HepG2 (cell line): ENCODE data around the gene PHLDB1. TPM values are rescaled to one million over a fixed set of nuclear protein-coding genes. Genes with fewer than 3 reads are reported as not detected.

Experiments
- ATAC-seq: fragments of 200-7000 bp; cut with Tn5 transposase; 3 replicates; pipeline ENCODE4 v1.9.1; 2020; ENCODE audit warnings: mild to moderate bottlenecking, moderate library complexity
- BruUV-seq: library from RNA; stranded (reverse); fragments of 400-500 nt; replicated peaks from 2 replicates; lab custom pipeline; 2021; lab: Mats Ljungman, UMichigan
- CTCF ChIA-PET: fragments of 300-600 bp; formaldehyde crosslinking; extraction: SDS; loops from one replicate; lab custom pipeline; 2021; ENCODE audit warnings: low total read pairs, inconsistent platforms, low intra/inter-chr PET ratio; lab: Yijun Ruan, JAX
- POLR2A ChIA-PET: fragments of 350-600 bp; sonication (Branson Sonifier 250); formaldehyde crosslinking; loops from one replicate; lab custom pipeline; 2020; ENCODE audit warnings: antibody characterized with exemption, inconsistent platforms; lab: Yijun Ruan, JAX
- DNase-seq: peaks from one replicate; pipeline ENCODE4 v3.0.0-alpha.2; 2015; ENCODE audit warnings: low spot score
- FAIRE-seq: peaks from 3 replicates; lab custom pipeline; 2011; peaks lifted over from hg19 to GRCh38; lab: Jason Lieb, UNC
- H2AFZ ChIP-seq: one replicate; pipeline ENCODE4 v1.6.1; 2011; ENCODE audit warnings: low read length, inconsistent platforms
- H3K27ac ChIP-seq: fragments of 300-600 bp; 3 replicates; pipeline ENCODE4 v1.8.0; 2011; ENCODE audit warnings: mixed run types, mild to moderate bottlenecking, mixed read lengths, low read length, inconsistent platforms; ENCODE audit not compliant: insufficient read depth; ENCODE audit errors: extremely low read length
- H3K27me3 ChIP-seq, 2 experiments: fragments of 200-600 bp in 1 of 2; 2 replicates in 1 of 2; 3 replicates in 1 of 2; pipeline versions ENCODE4 v1.6.0 to v1.8.0; 2011; ENCODE audit warnings: low read length in 2 of 2, mild to moderate bottlenecking in 2 of 2, moderate library complexity in 2 of 2, inconsistent platforms in 1 of 2; ENCODE audit not compliant: insufficient read depth in 2 of 2, control insufficient read depth in 1 of 2
- H3K36me3 ChIP-seq, 2 experiments: fragments of 200-600 bp in 1 of 2; replicated peaks in 1 of 2; 2 replicates in 1 of 2; 3 replicates in 1 of 2; pipeline versions ENCODE4 v1.5.1 to v1.8.0; 2011; ENCODE audit warnings: low read length in 2 of 2, inconsistent platforms in 1 of 2; ENCODE audit not compliant: insufficient read depth in 2 of 2, control insufficient read depth in 1 of 2
- H3K4me1 ChIP-seq: 2 replicates; pipeline ENCODE4 v1.5.1; 2012; ENCODE audit warnings: low read length, inconsistent platforms; ENCODE audit not compliant: insufficient read depth
- H3K4me2 ChIP-seq: 2 replicates; pipeline ENCODE4 v1.6.0; 2011; ENCODE audit warnings: low read depth, low read length, inconsistent platforms
- H3K4me3 ChIP-seq, 3 experiments: fragments of 200-600 bp in 1 of 3; sonication (generic), shearing (Covaris generic) in 1 of 3; replicated peaks in 1 of 3; 2 replicates each; pipeline ENCODE4 v1.5.1; 2011 to 2016; ENCODE audit warnings: low read length in 3 of 3, inconsistent platforms in 2 of 3, low read depth in 2 of 3, mild to moderate bottlenecking in 2 of 3, control low read depth in 1 of 3, mixed read lengths in 1 of 3; ENCODE audit not compliant: insufficient read depth in 1 of 3
- H3K79me2 ChIP-seq: one replicate; pipeline ENCODE4 v1.6.1; 2011; ENCODE audit warnings: low read length, inconsistent platforms; ENCODE audit not compliant: insufficient read depth
- H3K9ac ChIP-seq: 2 replicates; pipeline ENCODE4 v1.6.0; 2011; ENCODE audit warnings: mild to moderate bottlenecking, low read depth, low read length, inconsistent platforms; ENCODE audit not compliant: insufficient read depth
- H3K9me3 ChIP-seq: 2 replicates; pipeline ENCODE4 v1.5.1; 2012; ENCODE audit warnings: mild to moderate bottlenecking, low read length
- H4K20me1 ChIP-seq: 2 replicates; pipeline ENCODE4 v1.6.0; 2011; ENCODE audit warnings: inconsistent platforms, mild to moderate bottlenecking, low read length, moderate library complexity; ENCODE audit not compliant: insufficient read depth
- ATF4 ChIP-seq, 2 experiments: fragments of 450-650 bp in 1 of 2; sonication (generic) in 1 of 2; formaldehyde crosslinking; IDR thresholded peaks; 2 replicates each; pipeline versions ENCODE4 v1.5.0 to v1.8.0; 2020 to 2022; ENCODE audit warnings: mild to moderate bottlenecking in 1 of 2, missing genetic modification reagents in 1 of 2
- PREB ChIP-seq: sonication (generic); formaldehyde crosslinking; IDR thresholded peaks from 2 replicates; pipeline ENCODE4 v1.4.0; 2020; ENCODE audit warnings: missing genetic modification reagents
- SRY ChIP-seq: sonication (generic); formaldehyde crosslinking; IDR thresholded peaks from 2 replicates; pipeline ENCODE4 v1.8.0; 2022; ENCODE audit warnings: mild to moderate bottlenecking, missing genetic modification reagents
- ZNF101 ChIP-seq: sonication (generic); formaldehyde crosslinking; IDR thresholded peaks from 2 replicates; pipeline ENCODE4 v1.4.0; 2020; ENCODE audit warnings: mild to moderate bottlenecking, low read depth, missing genetic modification reagents, borderline replicate concordance
- ZNF788 ChIP-seq: sonication (generic); formaldehyde crosslinking; IDR thresholded peaks from 2 replicates; pipeline ENCODE4 v1.5.0; 2020; ENCODE audit warnings: mild to moderate bottlenecking, missing genetic modification reagents, borderline replicate concordance
- WGBS: methylation state at CpG from one replicate; pipeline ENCODE4 v1.1.6; 2017; ENCODE audit warnings: low lambda C conversion rate; 5-methylcytosine and 5-hydroxymethylcytosine counted together
- in situ Hi-C: cut with HindIII; loops from 2 replicates; pipeline ENCODE4 v1.10.0; 2017; ENCODE audit warnings: low pct_unique_long_range_greater_than_20kb; ENCODE audit not compliant: extremely low pct_ligation_motif_present
- intact Hi-C: fragments of 100-400 bp; cut with micrococcal nuclease; formaldehyde crosslinking; loops from one replicate; pipeline ENCODE4 v1.10.0; 2022; ENCODE audit not compliant: unreplicated experiment
- polyA plus RNA-seq, 8 experiments: library from polyadenylated mRNA; depleted of rRNA in 3 of 8; stranded (reverse) in 7 of 8; unstranded in 1 of 8; fragments of >200 nt; fragmentation: Illumina TruSeq in 4 of 8; extraction: Trizol in 4 of 8; gene quantifications; 2 replicates each; pipeline versions ENCODE4 v1.2.1 to v1.2.3, GENCODE V29; 2011 to 2016; ENCODE audit warnings: low read depth in 4 of 8, missing spikeins in 1 of 8, mixed read lengths in 1 of 8; ENCODE audit not compliant: insufficient read depth in 1 of 8
- total RNA-seq, 5 experiments: library from RNA; depleted of rRNA; stranded (reverse); fragments of >200 nt; fragmentation: Illumina TruSeq; extraction: Trizol; gene quantifications; 2 replicates each; pipeline ENCODE4 v1.2.3, GENCODE V29; 2016; ENCODE audit warnings: low read depth in 1 of 5

PHLDB1 gene
- total and polyA plus RNA-seq, 2 of the 13 experiments (the other 11 are each of a cell fraction or from before 2014, with no cell fraction given) = 13.8 to 14.2 TPM

DNA sequence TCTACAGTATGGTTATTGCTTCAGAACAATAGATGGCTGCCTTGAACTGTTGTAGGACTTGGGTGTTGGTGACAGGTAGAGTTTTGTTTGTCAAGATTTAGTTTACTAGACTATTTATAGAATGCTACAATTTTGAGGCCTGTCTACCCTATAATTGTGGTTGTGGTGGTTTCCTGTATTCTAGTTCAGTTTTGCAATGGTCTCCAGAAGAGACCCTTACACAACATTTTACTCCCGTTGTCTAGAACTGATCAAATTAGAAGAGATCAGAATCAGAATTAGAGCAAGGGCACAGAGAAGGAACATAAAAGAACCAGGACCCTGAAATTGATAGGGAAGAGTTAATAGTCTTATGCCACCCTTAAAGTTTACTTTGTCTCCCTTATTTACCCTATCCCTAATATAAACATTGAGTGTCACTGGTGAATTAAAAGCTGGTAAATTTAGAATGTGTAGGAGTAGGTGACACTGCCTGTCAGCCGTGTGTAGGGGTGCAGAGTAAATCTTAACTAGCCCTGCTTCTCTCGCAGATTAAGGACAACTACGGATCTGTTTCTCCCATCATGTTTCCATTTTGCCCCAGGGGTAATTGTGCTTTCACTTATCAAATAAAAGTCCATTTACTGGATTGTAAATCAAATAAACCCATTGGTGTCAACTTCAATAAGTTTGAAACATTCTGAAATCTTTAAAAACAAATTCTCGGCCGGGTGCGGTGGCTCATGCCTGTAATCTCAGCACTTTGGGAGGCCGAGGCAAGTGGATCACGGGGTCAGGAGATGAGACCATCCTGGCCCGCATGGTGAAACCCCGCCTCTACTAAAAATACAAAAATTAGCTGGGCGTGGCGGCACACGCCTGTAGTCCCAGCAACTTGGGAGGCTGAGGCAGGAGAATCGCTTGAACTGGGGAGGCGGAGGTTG lies 10.9 kb upstream of the PHLDB1 start:
- BruUV-seq = no TSS peak
- no peaks in the 10 kb centered on the region for H3K4me1 ChIP-seq
- intact Hi-C loops = no loop called here
- H3K36me3 ChIP-seq = peaks cover 28 to 72% of the 10 kb centered on the region in 2 experiments
- in situ Hi-C loops = no loop called here
- H4K20me1 ChIP-seq = no peaks in the 10 kb centered on the region
- H3K27ac ChIP-seq = no peak overlapping the region
- no peak for DNase-seq
- H3K4me3 ChIP-seq = no peak overlapping the region
- H3K9me3 ChIP-seq = no peaks in the 10 kb centered on the region
- ChIA-PET CTCF (interaction anchor here (2.4 kb wide), 1 partner anchor 63 kb away, joined by 23 read pairs; no protein-coding TSS in a partner anchor), POLR2A (no interaction called here)
- H3K79me2 ChIP-seq = no peaks in the 10 kb centered on the region
- FAIRE-seq = no peak
- H3K27me3 ChIP-seq = no peaks in the 10 kb centered on the region
- over 99% methylated on average over 14 of the region's 16 CpGs for WGBS
- no peak overlapping the region for H3K4me2 ChIP-seq
- no peak overlapping the region for H2AFZ ChIP-seq
- no peak for ATAC-seq
- TF ChIP-seq PREB (CRISPR knock-in tag) (no peak), SRY (CRISPR knock-in tag) (no peak), ATF4 (CRISPR knock-in tag; IDR thresholded peaks at IDR 0.05) (no peak), ZNF101 (no peak), ZNF788 (CRISPR knock-in tag) (no peak)
- no peak overlapping the region for H3K9ac ChIP-seq
